ENCODE measurements around the gene PPP1R9B.

PPP1R9B gene

DNA sequence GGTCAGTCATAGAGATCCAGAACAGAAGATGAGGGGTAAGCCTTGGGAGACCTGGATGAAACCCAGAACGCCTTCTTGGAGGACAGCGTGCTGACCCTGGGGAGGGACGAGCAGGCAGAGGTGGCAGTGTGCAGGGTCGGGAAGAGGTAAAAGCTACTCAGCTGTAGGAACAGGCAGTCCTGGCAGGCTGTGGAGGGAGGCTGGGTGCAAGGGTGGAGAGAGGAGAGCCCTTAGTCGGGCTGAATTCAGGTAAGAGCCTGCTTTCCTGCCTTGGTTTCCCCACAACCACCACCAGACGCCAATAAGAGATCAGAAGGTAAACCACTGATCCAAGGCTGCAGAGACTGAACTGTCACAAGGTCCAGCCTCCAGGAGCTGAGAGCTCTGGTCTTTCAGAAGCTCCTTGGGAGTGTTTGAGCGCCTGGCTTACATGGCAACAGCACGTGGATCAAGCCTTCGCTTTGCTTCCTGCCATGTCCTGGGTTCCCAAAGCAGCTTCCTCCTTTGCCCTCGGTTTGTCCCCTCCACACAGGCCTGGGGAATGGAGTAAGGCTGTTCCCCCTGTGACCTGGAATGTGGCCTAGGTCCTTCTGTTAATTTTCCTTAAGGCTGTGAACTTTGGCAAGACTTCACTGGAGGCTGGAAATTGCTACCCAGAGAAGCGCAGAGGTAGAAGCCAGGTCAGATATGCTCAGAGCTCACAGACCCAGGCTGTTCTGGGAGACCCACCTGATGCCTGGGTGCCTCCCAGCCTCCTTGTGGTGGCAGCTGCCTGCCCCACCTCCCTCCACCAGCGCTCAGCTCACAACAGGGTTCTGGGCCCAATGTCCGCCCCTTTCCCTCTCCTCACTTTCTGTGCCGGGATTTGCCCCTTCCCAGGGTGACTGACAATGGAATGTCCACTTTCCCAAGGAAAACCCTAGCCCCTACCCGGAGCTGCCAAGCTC is 59.2 kb downstream of the PPP1R9B start:
- DNase-seq (ENCODE audit: low read depth, low spot score), result no peak

DNA sequence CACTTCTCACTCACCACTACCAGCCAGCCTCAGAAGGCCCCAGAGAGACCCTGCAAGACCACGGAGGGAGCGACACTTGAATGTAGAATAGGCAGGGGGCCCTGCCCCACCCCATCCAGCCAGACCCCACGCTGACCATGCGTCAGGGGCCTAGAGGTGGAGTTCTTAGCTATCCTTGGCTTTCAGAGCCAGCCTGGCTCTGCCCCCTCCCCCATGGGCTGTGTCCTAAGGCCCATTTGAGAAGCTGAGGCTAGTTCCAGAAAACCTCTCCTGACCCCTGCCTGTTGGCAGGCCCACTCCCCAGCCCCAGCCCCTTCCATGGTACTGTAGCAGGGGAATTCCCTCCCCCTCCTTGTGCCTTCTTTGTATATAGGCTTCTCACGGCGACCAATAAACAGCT is 60.4 kb downstream of the PPP1R9B start:
- no peak for DNase-seq (ENCODE audit: low read depth, low spot score)

DNA sequence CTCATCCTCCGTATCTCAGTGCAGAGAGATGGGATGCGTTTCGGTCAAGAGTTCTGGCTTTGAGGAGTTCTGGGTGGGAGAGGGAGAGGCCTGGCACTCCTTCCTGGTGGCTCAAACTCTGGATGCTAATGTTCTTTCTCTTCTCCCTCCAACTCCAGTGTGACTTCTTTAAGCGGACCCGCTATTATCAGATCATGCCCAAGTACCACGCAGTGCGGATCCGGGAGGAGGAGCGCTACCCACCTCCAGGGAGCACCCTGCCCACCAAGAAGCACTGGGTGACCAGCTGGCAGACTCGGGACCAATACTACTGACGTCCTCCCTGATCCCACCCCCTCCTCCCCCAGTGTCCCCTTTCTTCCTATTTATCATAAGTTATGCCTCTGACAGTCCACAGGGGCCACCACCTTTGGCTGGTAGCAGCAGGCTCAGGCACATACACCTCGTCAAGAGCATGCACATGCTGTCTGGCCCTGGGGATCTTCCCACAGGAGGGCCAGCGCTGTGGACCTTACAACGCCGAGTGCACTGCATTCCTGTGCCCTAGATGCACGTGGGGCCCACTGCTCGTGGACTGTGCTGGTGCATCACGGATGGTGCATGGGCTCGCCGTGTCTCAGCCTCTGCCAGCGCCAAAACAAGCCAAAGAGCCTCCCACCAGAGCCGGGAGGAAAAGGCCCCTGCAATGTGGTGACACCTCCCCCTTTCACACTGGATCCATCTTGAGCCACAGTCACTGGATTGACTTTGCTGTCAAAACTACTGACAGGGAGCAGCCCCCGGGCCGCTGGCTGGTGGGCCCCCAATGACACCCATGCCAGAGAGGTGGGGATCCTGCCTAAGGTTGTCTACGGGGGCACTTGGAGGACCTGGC is 61.3 kb downstream of the PPP1R9B start:
- DNase-seq (ENCODE audit: low read depth, low spot score), result no peak

DNA sequence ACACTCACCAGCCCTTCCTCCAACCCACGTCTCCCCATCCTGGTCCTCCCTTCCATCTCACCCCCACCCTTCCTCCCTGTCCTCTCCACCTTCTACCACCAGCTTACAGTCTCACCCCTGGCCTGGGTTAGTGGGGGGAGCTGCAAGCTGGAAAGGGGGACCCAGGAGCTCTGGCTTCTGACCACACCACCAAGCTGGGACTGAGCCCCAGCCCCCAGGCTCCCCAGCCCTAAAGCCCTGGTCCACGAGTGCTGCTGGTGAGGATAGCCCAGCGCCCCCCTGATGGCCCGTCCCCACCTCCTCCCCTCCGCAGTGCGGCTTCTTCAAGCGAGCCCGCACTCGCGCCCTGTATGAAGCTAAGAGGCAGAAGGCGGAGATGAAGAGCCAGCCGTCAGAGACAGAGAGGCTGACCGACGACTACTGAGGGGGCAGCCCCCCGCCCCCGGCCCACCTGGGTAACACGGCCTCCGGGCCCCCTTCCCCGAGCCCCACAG is 62.5 kb downstream of the PPP1R9B start:
- no peak for DNase-seq (ENCODE audit: low read depth, low spot score)

DNA sequence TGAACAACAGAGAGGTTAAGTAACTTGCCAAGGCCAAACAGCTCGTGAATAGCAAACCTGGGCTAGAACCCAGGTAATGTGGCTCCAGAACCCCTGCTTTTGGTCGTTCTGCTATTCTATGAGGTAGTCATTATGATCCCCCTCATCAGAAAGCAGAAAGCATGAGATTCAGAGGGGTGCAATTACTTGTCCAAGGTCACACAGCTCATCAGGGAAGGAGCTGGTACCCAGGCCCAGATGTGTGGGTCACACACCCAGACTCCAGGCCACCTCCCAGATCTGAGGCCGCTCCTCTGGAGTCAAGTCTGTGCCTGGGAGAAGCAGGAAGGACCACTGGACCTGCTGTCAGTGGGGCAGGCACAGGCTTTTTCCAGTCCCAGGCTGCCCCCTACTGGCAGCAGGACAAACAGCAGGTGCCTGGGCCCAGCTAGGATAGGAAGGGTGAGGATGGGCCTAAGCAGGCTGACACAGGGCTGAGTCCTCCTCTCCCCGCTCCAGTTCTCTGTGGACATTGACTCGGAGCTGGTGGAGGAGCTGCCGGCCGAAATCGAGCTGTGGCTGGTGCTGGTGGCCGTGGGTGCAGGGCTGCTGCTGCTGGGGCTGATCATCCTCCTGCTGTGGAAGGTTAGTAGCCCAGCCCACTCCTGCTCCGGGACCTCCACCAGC is 63.1 kb downstream of the PPP1R9B start:
- DNase-seq (ENCODE audit: low read depth, low spot score), result peak; percentile 58

All from activated CD4-positive, CD25-positive, alpha-beta regulatory T cell treated with anti-CD3 and anti-CD28 coated beads, Interleukin-2, amount 50 U/mL, for 16 hours (primary cell).